GOT3 (cell line): ENCODE results near the gene SYT7.

ENCODE experiments used
- DNase-seq: peaks from one replicate; lab custom pipeline; 2025; ENCODE audit warnings: mixed read lengths; lab: John Stamatoyannopoulos, UW

SYT7 gene

GRCh38 chr11:61516191-61516590 lies 64.7 kb downstream of the SYT7 start:
- no peak for DNase-seq

- DNase-seq: no peak
Observed at GRCh38 chr11:61515686-61516085, 65.2 kb downstream of the SYT7 start.

DNA sequence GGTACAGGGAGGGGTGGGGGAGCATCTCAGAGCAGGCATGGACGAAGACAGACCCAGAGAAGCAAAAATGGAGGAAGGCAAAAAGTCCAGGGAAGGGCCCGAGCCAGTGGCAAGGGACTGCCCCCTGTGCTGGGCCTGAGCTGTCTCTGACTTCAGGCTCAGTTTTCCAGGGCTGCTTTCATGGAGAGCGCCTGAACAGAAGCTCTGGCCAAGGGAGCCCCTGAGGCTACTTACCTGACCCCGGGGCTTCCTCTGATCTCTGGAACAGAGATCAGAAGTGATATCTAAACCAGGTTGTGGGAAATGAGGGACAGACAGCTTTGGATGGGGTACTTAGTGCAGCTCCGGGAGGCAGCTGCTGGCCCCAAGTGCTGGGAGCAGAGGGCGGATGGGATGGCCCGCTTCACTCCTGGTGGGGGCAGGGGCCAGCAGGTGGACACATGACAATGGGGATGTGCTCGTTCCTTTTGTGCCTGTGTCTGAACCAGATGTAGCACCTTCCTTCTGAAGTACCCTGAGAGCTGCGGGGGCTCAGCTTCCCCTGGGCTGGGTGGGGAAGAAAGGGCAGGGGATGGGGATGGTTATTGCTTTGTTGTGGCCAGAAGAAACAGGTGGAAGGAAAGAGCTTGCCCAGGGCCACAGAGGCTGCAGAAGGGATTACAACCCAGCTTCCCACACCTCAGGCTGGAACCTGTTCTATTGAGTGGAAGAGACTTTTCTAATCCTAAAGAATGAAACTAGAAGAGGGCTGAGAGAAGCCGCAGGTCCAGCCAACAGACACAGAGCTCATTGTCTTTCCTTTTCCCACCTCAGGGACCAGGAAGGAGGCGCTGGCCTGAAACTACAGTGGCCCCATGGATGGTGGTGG lies 66.6 kb downstream of the SYT7 start:
- DNase-seq: no peak

GRCh38 chr11:61513143-61513765 lies 67.6 kb downstream of the SYT7 start:
- DNase-seq: no peak

GRCh38 chr11:61512435-61512834 lies 68.4 kb downstream of the SYT7 start:
- DNase-seq: no peak

GRCh38 chr11:61511383-61511782 lies 69.5 kb downstream of the SYT7 start:
- no peak for DNase-seq

- no peak for DNase-seq
Observed at GRCh38 chr11:61510974-61511373, 69.9 kb downstream of the SYT7 start.

DNA sequence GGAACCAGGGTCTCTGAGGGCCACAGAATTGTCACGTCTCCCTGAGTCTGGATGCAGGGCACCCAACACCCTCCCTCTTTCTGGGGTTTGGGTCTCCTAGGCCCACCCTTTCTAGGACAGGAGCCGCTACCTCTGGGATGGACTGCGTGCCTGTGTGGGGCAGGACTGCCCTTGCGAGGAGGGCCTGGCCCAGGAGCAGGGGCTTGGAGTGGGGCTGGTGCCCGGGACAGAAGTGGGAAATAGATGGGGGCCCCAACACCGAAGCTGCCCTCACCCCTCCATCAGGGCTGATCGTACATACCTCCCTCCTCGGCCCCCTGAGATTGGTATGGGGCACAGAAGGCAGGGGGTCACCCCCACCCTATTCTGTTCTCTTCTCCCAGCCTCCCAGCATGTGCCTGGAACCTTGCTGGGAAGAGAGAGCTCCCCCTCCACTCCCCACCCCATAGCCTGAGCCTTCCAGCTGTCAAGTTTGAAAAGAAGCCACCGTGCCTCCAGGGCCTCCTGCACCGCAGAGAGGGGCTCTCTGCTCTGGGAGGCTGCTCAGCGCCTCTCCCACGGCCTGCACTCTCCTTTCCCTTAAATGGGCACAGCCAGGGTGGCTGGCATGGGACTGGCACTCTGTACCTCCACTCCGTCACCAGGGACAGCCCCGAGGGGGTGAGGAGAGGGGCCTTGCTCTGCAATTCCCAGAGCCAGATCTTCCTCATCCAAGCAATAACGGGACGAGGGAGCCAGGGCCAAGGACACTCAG lies 70.5 kb downstream of the SYT7 start:
- no peak for DNase-seq

- no peak for DNase-seq
Observed at GRCh38 chr11:61509043-61510029, 71.5 kb downstream of the SYT7 start.

- DNase-seq: no peak
Observed at GRCh38 chr11:61507962-61508861, 72.7 kb downstream of the SYT7 start, which contains the start of gene LRRC10B. TSS of gene LRRC10B (plus strand) at chr11:61508749. CDS start at chr11:61508999, 250 bp downstream.

DNA sequence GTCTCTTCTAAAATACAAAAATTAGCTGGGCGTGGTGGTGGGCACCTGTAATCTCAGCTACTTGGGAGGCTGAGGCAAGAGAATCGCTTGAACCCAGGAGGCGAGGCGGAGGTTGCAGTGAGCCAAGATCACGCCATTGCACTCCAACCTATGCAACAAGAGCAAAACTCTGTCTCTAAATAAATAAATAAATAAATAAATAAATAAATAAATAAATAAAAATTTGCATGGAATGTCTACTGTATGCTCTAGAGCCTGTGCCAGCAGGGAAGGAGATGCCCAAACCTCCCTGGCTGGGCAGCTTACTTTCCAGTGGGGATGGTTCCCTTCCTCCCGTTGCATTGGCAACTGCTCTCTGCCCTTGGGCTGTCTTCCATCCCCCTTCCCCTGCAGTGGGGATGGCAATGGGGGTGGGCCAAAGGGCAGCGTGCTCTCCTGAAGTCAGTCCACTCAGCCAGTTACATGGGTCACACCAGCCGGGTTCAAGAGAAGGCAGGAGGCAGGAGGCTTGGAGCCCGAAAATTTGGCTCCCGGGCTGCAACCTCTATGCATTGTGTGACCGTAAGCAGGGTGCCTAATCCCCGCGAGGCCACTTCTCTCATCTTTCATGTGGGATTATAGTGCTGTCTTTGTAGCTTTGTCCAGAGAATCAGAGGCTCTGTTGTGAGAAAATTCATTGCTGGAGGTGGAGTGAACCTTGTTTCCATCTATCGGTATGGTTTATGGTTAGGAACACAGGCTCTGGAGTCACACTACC lies 73.7 kb downstream of the SYT7 start:
- DNase-seq: no peak

DNA sequence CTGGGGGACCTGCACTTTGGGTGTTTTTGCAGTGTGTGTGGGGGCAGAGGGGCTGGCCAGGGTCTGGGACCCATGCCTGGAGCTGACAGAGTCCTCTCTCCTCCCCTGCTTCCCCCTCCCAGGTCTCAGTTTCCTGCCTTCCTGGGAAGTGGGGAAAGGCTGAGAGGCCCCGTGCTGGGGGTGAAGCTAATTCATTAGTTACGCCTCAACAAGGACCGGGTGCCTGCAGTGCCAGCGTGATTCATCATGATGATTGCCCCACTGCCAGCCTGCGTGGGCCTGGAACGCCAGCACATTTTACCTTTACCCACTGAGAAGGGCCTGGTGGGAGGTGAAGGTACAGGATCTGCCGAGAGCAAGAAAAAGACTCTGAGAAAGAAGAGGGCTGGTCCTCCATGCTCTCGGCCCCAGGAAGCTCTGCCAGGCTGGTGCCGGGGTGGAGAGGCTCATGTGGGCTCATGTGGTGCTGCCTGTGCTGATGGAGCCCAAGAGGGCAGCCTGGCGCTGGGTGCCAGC lies 75.2 kb downstream of the SYT7 start:
- DNase-seq: no peak

- no peak for DNase-seq
Observed at GRCh38 chr11:61505106-61505505, 75.8 kb downstream of the SYT7 start.

- DNase-seq: no peak
Observed at GRCh38 chr11:61503135-61503770, 77.6 kb downstream of the SYT7 start.

- no peak for DNase-seq
Observed at GRCh38 chr11:61502522-61502921, 78.4 kb downstream of the SYT7 start.

DNA sequence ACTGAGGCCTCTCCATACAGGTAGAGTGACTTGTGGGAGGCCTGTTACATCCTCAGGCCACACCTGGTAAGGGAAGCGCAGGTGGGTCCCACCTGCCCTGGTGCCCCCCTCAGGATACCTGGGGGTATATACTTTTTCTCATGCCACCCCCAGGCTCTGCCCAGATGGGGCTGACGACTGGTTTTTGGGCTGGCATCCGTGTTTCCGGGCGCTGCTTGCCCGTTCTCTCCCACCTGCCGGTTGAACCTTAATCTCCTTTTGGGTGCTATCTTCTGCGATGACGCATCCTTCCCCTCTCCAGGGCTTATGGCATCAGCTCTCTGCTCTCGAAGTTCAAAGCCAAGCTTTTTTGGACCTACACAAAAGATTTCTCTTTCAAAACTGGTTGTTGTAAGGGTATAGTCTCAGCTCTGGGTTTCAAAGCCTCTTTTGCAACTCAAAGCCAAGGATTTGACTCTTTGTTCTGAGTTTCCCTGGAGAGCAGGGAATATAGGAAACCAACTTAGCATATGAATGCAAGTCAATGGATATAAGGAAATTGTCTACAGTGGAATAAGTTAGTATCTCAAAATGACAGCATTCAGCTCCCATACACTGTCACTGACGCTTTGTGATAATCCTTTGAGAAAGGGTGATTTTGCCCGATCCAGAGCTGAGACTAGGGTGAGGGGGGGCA lies 80.9 kb downstream of the SYT7 start:
- no peak for DNase-seq

DNA sequence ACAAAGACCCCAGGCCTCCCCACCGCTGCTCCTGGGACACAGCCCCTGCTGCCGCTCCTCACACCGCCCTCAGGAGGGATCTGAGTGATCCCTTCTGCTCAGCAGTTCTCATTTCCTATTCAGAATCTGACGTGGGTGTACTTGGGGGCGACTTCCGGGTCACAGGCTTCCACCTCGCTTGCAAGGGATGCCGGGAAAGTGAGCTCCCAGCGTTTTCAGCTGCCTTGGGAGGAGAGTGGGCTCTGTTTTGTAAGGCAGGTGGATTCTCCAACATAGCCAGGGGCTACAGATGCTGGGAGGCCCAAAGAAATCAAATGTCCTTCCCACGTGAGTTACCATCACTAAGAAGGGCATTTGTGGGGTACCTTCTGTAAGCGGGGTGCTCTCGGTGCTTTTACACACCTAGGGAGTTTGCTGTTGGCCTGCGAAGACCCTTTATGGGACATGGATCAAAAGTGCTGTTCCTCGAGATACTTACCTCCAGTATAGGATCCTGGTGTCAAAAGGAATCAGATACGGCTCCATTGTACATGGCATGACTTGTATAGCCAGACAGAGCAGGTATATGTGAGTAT lies 82.0 kb downstream of the SYT7 start:
- DNase-seq: no peak

DNA sequence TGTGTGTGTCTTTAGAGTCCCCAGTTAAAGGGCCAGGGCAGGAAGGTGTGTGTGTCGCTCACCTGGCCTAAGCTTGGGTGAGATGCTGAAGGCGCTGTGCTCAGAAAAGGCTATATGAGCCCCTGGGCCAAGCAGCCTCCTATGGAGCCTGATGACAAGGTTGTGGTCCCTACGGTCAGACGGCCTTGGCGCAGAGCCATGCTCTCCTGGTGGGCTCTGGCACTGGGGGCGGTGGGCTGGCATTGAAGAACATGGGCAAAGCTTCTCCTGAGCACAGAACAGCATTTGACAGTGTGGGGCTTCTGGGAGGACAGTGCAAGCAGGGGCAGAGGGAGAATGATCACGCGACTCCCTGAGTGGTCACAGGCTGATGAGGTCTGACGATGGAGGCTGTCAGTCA lies 83.0 kb downstream of the SYT7 start:
- DNase-seq: no peak
